Mucosa of descending colon (tissue), 3 donors: ENCODE measurements around the gene RANBP9. TPM values are rescaled to one million over a fixed set of nuclear protein-coding genes. Genes with fewer than 3 reads are reported as not detected.
A peak's percentile ranks its signal among the peaks of the same experiment; 100 is the strongest.

Experiments used
- ATAC-seq: fragments of 200-7000 bp; cut with Tn5 transposase; one replicate; pipeline ENCODE4 v1.9.1; 2020; ENCODE audit warnings: mild to moderate bottlenecking, moderate library complexity
- DNase-seq, 3 donors: peaks; one replicate each; pipeline ENCODE4 v3.0.0-alpha.2; 2020
- H3K36me3 ChIP-seq: fragments of 200-600 bp; one replicate; pipeline ENCODE4 v1.8.0; 2021; ENCODE audit warnings: low read depth, mild to moderate bottlenecking
- H3K4me1 ChIP-seq: fragments of 200-600 bp; one replicate; pipeline ENCODE4 v1.8.0; 2021; ENCODE audit warnings: low read depth, mild to moderate bottlenecking
- H3K4me3 ChIP-seq: fragments of 200-600 bp; one replicate; pipeline ENCODE4 v1.8.0; 2021; ENCODE audit warnings: mild to moderate bottlenecking
- H3K9me3 ChIP-seq: fragments of 200-600 bp; one replicate; pipeline ENCODE4 v1.8.0; 2021; ENCODE audit warnings: mild to moderate bottlenecking
- intact Hi-C, 2 donors: fragments of 100-400 bp; cut with DNase I in 1 of 2; cut with micrococcal nuclease in 1 of 2; formaldehyde crosslinking; loops; one replicate each; pipeline versions ENCODE4 v1.11.0 to v1.11.1; 2022; cut with DNase I, micrococcal nuclease
- total RNA-seq, 3 donors: library from RNA; stranded (reverse); fragmentation: NEBNext Ultra II Directional in 2 of 3; extraction: Animal tissue kit (Norgen Biotek cat#: 25700) in 2 of 3; gene quantifications; one replicate each; pipeline versions ENCODE4 v1.2.1 to v1.2.4, GENCODE V29; 2021 to 2023
- TF ChIP-seq, protein P1 (sequence below): fragments of 200-600 bp; IDR thresholded peaks from one replicate; pipeline ENCODE4 v1.8.0; 2022; ENCODE audit warnings: antibody characterized with exemption, mild to moderate bottlenecking
- donor health status: DM: no; HTN: no; CAD: no; lungs with moderate emphysema.
- donor health status: DM: no; HTN: no; CAD: no.
- donor health status: DM: no; HTN: yes; CAD: no.

Gene RANBP9
- total RNA-seq, 3 donors from 2014 or later, result 33.4 to 58.4 (median 38.7) TPM

DNA sequence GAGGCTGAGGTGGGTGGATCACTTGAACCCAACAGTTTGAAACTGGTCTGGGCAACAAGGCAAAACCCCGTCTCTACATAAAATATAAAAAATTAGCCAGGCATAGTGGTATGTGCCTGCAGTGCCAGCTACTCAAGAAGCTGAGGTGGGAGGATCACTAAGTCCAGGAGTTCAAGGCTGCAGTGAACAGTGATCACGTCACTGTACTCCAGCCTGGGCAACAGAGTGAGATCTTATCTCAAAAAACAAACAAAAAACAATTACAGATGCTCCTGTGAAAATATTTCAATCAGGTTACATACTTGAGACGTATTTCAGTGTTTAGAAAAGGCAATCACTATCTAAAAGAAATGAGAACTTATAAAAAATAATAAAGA lies 33.8 kb downstream of the RANBP9 start:
- Histone ChIP-seq H3K36me3 (no peaks in the 10 kb centered on the region), H3K9me3 (peaks cover 13% of the 10 kb centered on the region), H3K4me3 (no peak overlapping the region), H3K4me1 (no peaks in the 10 kb centered on the region)
- TF ChIP-seq, protein P1, sequence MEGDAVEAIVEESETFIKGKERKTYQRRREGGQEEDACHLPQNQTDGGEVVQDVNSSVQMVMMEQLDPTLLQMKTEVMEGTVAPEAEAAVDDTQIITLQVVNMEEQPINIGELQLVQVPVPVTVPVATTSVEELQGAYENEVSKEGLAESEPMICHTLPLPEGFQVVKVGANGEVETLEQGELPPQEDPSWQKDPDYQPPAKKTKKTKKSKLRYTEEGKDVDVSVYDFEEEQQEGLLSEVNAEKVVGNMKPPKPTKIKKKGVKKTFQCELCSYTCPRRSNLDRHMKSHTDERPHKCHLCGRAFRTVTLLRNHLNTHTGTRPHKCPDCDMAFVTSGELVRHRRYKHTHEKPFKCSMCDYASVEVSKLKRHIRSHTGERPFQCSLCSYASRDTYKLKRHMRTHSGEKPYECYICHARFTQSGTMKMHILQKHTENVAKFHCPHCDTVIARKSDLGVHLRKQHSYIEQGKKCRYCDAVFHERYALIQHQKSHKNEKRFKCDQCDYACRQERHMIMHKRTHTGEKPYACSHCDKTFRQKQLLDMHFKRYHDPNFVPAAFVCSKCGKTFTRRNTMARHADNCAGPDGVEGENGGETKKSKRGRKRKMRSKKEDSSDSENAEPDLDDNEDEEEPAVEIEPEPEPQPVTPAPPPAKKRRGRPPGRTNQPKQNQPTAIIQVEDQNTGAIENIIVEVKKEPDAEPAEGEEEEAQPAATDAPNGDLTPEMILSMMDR, result no peak
- peak; percentile 72 for ATAC-seq
- no peak for DNase-seq
- intact Hi-C loops, result no loop called here

DNA sequence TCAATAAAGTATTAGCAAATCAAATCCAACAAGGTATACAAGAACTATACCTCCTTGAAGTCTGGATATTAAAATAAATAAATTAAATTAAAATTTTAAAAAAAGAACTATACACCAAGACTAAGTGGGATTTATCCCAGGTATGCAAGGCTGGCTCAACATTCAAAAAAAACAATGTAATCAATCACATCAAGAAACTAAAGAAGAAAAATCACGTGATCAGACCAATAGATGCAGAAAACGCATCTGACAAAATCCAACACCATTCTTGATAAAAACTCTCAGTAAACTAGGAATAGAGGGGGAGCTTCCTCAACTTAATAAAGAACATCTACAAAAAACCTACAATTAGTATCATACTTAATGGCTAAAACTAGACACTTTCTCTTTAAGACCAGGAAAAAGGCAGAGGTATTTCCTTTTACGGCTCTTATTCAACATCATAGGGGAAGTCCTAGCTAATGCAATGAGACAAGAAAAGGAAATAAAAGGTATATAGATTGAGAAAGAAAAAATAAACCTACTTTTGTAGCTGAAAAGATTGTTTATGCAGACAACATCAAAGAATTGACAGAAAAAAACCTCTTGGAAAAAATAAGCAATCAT lies 35.0 kb downstream of the RANBP9 start:
- TF ChIP-seq, protein P1, result no peak
- Histone ChIP-seq H3K4me1 (no peaks in the 10 kb centered on the region), H3K4me3 (no peak overlapping the region), H3K9me3 (peaks cover 13% of the 10 kb centered on the region), H3K36me3 (no peaks in the 10 kb centered on the region)
- intact Hi-C loops, result no loop called here
- ATAC-seq, result no peak
- no peak for DNase-seq

DNA sequence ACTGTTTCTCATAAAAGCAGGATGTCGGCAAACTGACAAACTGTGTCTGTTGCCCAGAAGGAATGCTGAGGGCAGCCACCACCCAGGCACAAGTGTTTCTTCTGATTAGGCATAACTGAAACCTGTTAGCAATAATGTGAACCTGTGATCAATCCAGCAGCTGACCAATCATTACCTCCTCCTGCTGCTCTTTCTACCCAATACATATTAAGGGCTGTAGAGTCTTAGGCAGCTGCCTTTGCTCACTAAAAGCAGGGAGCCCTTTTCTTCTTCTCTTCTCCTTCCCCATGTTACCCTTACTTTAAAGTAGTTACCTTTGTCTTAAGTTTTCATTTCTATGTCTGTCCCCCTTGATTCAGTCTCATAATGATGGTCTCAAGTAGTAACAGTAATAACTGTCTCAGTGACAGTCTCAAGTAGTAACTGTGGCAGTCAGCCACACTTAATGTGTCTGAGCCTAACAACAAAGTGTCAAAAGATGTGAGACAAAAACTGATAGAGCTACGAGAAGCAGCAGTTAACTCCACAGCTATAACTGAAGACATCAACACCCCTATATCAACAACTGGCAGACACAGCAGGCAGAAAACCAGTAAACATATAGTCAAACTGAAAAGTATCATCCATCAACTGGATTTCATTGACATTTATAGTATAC lies 37.0 kb downstream of the RANBP9 start:
- Histone ChIP-seq H3K36me3 (no peaks in the 10 kb centered on the region), H3K4me1 (no peaks in the 10 kb centered on the region), H3K9me3 (peaks cover 10% of the 10 kb centered on the region), H3K4me3 (no peak overlapping the region)
- TF ChIP-seq, protein P1, result no peak
- ATAC-seq (no peak), DNase-seq (no peak)
- intact Hi-C loops, result no loop called here

DNA sequence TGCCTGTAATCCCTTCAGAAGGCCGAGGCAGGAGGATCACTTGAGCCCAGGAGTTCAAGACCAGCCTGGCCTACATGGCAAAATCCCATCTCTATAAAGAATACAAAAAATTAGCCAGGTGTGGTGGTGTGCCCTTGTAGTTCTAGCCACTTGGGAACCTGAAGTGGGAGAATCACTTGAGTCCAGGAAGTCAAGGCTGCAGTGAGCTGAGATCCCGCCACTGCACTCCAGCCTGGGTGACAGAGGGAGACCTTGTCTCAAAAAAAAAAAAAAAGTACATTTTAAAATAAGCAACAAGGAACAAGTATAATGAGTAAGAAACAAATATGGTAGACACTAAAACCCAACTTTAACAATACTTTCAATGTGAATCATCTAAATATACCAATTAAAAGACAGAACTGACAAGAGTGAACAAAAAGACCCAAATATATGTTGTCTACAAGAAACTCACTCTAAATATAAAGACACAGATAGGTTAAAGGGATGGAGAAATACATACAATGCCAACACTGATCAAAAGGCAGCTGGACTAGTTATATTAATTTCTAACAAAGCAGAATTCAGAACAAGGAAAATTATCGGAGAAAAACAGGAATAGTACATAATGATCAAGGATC lies 37.7 kb downstream of the RANBP9 start:
- intact Hi-C loops, result no loop called here
- no peak for DNase-seq
- no peaks in the 10 kb centered on the region for H3K4me1 ChIP-seq
- H3K4me3 ChIP-seq, result no peak overlapping the region
- no peak for ATAC-seq
- H3K36me3 ChIP-seq, result no peaks in the 10 kb centered on the region
- peaks cover 10% of the 10 kb centered on the region for H3K9me3 ChIP-seq
- TF ChIP-seq, protein P1, result no peak

DNA sequence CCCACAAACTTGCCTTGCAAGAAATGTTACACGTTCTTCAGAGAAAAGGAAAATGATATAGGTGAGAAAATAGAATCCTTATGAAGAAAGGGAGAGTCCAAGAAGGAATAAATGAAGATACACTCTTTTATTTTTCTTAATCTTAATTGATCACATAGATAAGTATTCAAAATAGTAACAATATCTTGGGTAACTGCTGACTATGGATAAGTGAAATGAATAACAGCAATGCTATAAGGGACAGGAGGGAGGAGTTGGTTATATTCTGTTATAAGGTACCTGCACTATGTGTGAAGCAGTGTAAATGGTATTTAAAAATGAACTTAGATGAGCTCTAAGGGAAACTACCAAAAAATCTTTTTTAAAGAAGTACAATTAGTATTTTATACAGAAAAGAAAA lies 38.3 kb downstream of the RANBP9 start:
- ATAC-seq (no peak), DNase-seq (no peak)
- H3K9me3 ChIP-seq, result peaks cover 10% of the 10 kb centered on the region
- H3K4me3 ChIP-seq, result no peak overlapping the region
- intact Hi-C loops, result no loop called here
- no peaks in the 10 kb centered on the region for H3K4me1 ChIP-seq
- TF ChIP-seq, protein P1, result no peak
- no peaks in the 10 kb centered on the region for H3K36me3 ChIP-seq
